A673 (cell line): ENCODE measurements around the gene GGTA1. TPM values are rescaled to one million over a fixed set of nuclear protein-coding genes. Genes with fewer than 3 reads are reported as not detected.

Source experiments
- BruUV-seq: library from RNA; stranded (reverse); fragments of 400-500 nt; replicated peaks from 2 replicates; lab custom pipeline; 2021; lab: Mats Ljungman, UMichigan
- CTCF ChIA-PET: fragments of 300-600 bp; sonication (Branson Sonifier 250); formaldehyde crosslinking; loops from one replicate; lab custom pipeline; 2022; ENCODE audit warnings: antibody characterized with exemption; lab: Charles Lee
- POLR2A ChIA-PET: fragments of 300-600 bp; sonication (Branson Sonifier 250); formaldehyde crosslinking; loops from one replicate; lab custom pipeline; 2022; ENCODE audit warnings: antibody characterized with exemption; ENCODE audit not compliant: low non-redundant PET; lab: Charles Lee
- DNase-seq: peaks from one replicate; pipeline ENCODE4 v3.0.0-alpha.2; 2015; ENCODE audit warnings: low spot score
- H3K27ac ChIP-seq: fragments of 200-600 bp; sonication (generic); 2 replicates; pipeline ENCODE4 v1.5.1; 2016; ENCODE audit warnings: mixed run types, low read depth, mild to moderate bottlenecking, mixed read lengths, antibody characterized with exemption, low read length; ENCODE audit not compliant: poor library complexity, severe bottlenecking
- H3K27me3 ChIP-seq: fragments of 200-600 bp; sonication (generic); replicated peaks from 2 replicates; pipeline ENCODE4 v1.6.1; 2017; ENCODE audit warnings: mixed run types, low read depth, mild to moderate bottlenecking, mixed read lengths, antibody characterized with exemption, low read length; ENCODE audit not compliant: insufficient read depth, poor library complexity
- H3K36me3 ChIP-seq: fragments of 200-600 bp; sonication (generic); 2 replicates; pipeline ENCODE4 v1.6.1; 2016; ENCODE audit warnings: mixed run types, mild to moderate bottlenecking, mixed read lengths, antibody characterized with exemption, low read length; ENCODE audit not compliant: insufficient read depth, poor library complexity, severe bottlenecking
- H3K4me1 ChIP-seq: fragments of 200-600 bp; sonication (generic); 2 replicates; pipeline ENCODE4 v1.6.1; 2017; ENCODE audit warnings: mixed run types, mild to moderate bottlenecking, mixed read lengths, antibody characterized with exemption, low read length; ENCODE audit not compliant: insufficient read depth, poor library complexity, severe bottlenecking
- H3K4me3 ChIP-seq: fragments of 200-600 bp; sonication (generic); 2 replicates; pipeline ENCODE4 v1.5.1; 2016; ENCODE audit warnings: low read depth, mixed run types, mild to moderate bottlenecking, mixed read lengths, low read length; ENCODE audit not compliant: poor library complexity, severe bottlenecking
- H3K9me3 ChIP-seq: fragments of 200-600 bp; sonication (generic); 2 replicates; pipeline ENCODE4 v1.6.1; 2016; ENCODE audit warnings: mixed run types, low read depth, mild to moderate bottlenecking, mixed read lengths, antibody characterized with exemption, low read length; ENCODE audit not compliant: poor library complexity, severe bottlenecking
- CTCF ChIP-seq: fragments of 300-800, 200-600 bp; sonication (generic); conservative IDR thresholded peaks from 2 replicates; pipeline ENCODE4 v1.5.1; 2017; ENCODE audit warnings: low read depth, mild to moderate bottlenecking, antibody characterized with exemption, low read length, moderate library complexity, mixed read lengths
- EZH2 ChIP-seq: fragments of 200-600 bp; sonication (generic); IDR thresholded peaks from 2 replicates; pipeline ENCODE4 v1.6.1; 2017; ENCODE audit warnings: borderline replicate concordance, low read depth, mild to moderate bottlenecking, mixed read lengths, antibody characterized with exemption, low read length; ENCODE audit not compliant: poor library complexity, severe bottlenecking
- intact Hi-C: fragments of 100-400 bp; cut with micrococcal nuclease; formaldehyde crosslinking; loops from one replicate; pipeline ENCODE4 v1.10.0; 2022; ENCODE audit not compliant: unreplicated experiment
- total RNA-seq: library from RNA; stranded (reverse); gene quantifications from 2 replicates; pipeline ENCODE4 v1.2.3, GENCODE V29; 2021

The GGTA1 gene
- total RNA-seq, 1 experiment from 2014 or later = not detected

GRCh38 chr9:121405899-121406298 lies 93.7 kb downstream of the GGTA1 start:
- intact Hi-C loops = no loop called here
- Histone ChIP-seq H3K4me3 (no peak overlapping the region), H3K4me1 (no peaks in the 10 kb centered on the region), H3K9me3 (no peaks in the 10 kb centered on the region), H3K27ac (no peak overlapping the region), H3K36me3 (no peaks in the 10 kb centered on the region), H3K27me3 (no peaks in the 10 kb centered on the region)
- ChIA-PET POLR2A (interaction anchor here (0.6 to 0.7 kb wide), 2 partner anchors 289 to 345 kb away, joined by 3 to 8 read pairs; no protein-coding TSS in a partner anchor), CTCF (no interaction called here)
- no TSS peak for BruUV-seq
- DNase-seq = no peak
- no peak for TF ChIP-seq CTCF
- TF ChIP-seq EZH2 = no peak

Other genes with a start within 250 kb of the GGTA1 start
- 28.4 and 43.7 TPM in 2 replicates for gene GSN, start 231.7 kb downstream of the GGTA1 start, total RNA-seq
- gene STOM, start 129.6 kb downstream of the GGTA1 start, total RNA-seq = 63.4 and 72.4 TPM in 2 replicates
- 34.5 and 44.5 TPM in 2 replicates for gene DAB2IP, start 151.8 kb upstream of the GGTA1 start, total RNA-seq